GM19468 (cell line): ENCODE data around the gene AKAIN1.

Experiments used
- ATAC-seq: cut with Tn5 transposase; IDR thresholded peaks from one replicate; pipeline ENCODE4 v1.9.1; 2021; ENCODE audit warnings: mild to moderate bottlenecking, moderate library complexity, moderate number of reproducible peaks; ENCODE audit not compliant: unreplicated experiment; ENCODE audit errors: extremely low read depth

The AKAIN1 gene

DNA sequence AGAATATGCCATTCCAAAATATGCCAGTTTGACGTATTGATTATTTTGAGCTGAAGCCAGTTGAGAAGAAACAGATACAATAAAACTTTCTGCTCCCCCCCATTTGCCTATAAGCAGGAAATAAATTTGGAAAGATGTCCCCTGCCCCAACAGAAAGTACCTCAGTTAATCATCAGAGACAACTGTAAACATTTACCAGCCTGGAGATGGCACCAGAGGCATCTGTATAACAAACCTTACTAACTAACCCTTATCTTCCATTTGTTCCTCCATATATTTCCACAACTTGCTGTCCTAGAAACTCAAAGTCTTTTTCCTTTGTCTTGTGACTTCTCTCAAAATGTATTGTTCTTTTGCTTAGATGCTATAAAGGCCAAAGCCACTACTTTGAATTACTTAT, 93.8 kb downstream of the AKAIN1 start:
- no peak for ATAC-seq

DNA sequence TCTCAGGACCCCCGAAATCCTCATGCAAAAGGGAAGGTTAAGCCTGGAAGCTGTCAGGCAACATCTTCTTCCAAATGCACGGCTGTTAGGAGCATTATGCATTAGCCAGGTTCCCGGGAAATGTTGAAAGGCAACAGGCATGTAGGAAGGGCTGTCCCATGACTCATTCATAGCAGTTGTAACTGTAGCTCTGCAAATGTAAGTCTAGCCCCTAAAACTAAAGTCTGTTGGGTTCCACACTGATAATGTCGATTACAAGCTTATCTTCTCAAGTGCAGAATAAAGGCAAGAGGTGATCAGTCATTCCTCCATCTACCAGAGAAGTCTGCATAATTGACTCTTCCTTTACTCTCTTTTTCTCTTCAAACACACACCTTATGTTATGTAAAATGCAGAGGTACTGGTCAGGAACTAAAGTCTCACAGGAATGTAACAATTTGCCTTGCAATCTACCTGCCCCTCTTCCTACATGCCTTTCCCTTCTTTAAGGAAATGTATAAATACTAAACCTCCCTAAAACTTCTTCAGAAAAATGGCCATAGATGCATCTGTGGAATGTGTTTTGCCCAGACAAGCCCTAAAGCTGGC, 99.8 kb downstream of the AKAIN1 start:
- no peak for ATAC-seq

DNA sequence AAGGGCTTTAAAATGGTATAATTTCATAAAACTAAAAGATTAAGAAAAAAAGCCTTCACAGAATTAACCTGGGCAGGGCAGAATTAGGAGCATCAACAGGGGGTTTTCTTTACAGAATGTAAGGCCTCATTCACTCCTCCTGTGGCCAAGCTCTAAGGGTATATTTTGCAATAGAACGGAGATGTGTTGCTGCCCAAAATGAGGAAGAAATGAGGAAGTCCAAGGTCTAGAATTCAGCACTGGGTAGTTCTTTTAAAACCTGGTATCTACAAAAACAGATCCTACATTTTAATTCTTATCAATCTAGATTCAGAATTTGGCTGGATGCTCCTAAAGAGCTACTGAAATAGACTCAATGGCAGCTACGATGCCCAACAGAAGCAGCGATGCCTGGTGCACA, 101.8 kb downstream of the AKAIN1 start:
- no peak for ATAC-seq

DNA sequence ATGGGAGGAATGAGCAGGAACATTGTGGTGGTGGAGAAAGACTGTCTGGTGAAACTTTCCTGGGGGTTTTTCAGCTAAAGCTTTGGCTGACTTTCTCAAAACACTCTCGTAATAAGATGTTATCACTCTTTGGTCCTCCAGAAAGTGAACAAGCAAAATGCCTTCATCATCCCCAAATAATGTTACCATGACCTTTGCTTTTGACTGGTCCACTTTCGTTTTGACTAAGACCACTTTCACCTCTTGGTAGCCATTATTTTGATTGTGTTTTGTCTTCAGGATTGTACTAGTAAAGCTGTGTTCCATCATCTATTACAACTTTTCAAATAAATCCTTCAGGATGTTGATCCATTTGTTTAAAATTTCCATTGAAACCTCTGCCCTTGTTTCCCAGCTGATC, 103.2 kb downstream of the AKAIN1 start:
- ATAC-seq = no peak
